GM21390 (cell line): Measurements from ENCODE around the gene ADGRG3.

Source experiments
- ATAC-seq: cut with Tn5 transposase; IDR thresholded peaks from one replicate; pipeline ENCODE4 v1.9.1; 2021; ENCODE audit not compliant: unreplicated experiment

The ADGRG3 gene

GRCh38 chr16:57734308-57734924 is 66.3 kb downstream of the ADGRG3 start:
- ATAC-seq, result no peak

GRCh38 chr16:57734925-57735754 is 67.0 kb downstream of the ADGRG3 start:
- ATAC-seq, result peak; percentile 87

GRCh38 chr16:57735755-57736418 is 67.8 kb downstream of the ADGRG3 start, which contains the start of gene KATNB1:
Gene KATNB1, plus strand, starts transcription at chr16:57735770. Its CDS starts 1,474 bp downstream, at chr16:57737244.
- no peak for ATAC-seq

GRCh38 chr16:57736419-57737351 is 68.6 kb downstream of the ADGRG3 start:
- no peak for ATAC-seq

- ATAC-seq, result no peak
Measured at GRCh38 chr16:57738844-57739243, 70.7 kb downstream of the ADGRG3 start.
